ENCODE data around the gene LIMA1.

- TF ChIP-seq POLR2A (IDR thresholded peaks at IDR 0.05; ENCODE audit: low read depth, low read length) (no peak), RCOR1 (IDR thresholded peaks at IDR 0.05; ENCODE audit: insufficient replicate concordance, low read length) (no peak), CTCF (conservative IDR thresholded peaks at IDR 0.05; ENCODE audit: low read depth, low read length) (no peak), CHD1 (IDR thresholded peaks at IDR 0.05; ENCODE audit: low read depth, low read length) (no peak), MAFK (IDR thresholded peaks at IDR 0.05; ENCODE audit: low read depth, low read length) (no peak), FOS (IDR thresholded peaks at IDR 0.05; ENCODE audit: low read depth, low read length) (no peak), USF2 (IDR thresholded peaks at IDR 0.05; ENCODE audit: low read depth, low read length) (no peak), MXI1 (IDR thresholded peaks at IDR 0.05; ENCODE audit: borderline replicate concordance, low read depth, low read length) (no peak)
Measured at GRCh38 chr12:50285253-50285652, 1.9 kb upstream of the LIMA1 start.

Measured in IMR-90 (cell line).